SK-N-SH (cell line): ENCODE measurements around the gene LRRC27.

Experiments
- CHD2 ChIP-seq: fragments of 150-350 bp; IDR thresholded peaks from 2 replicates; pipeline ENCODE4 v1.6.1; 2018; ENCODE audit warnings: low read length; ENCODE audit not compliant: partially characterized antibody
- MAX ChIP-seq: IDR thresholded peaks from 2 replicates; pipeline ENCODE4 v1.4.0; 2012; ENCODE audit warnings: low read depth
- NRF1 ChIP-seq: IDR thresholded peaks from 2 replicates; pipeline ENCODE4 v1.6.1; 2012; ENCODE audit warnings: low read depth, mild to moderate bottlenecking, low read length
- POLR2AphosphoS5 ChIP-seq: IDR thresholded peaks from 2 replicates; pipeline ENCODE4 v1.6.1; 2012; ENCODE audit warnings: low read depth, low read length
- REST ChIP-seq: IDR thresholded peaks from 2 replicates; pipeline ENCODE4 v1.6.1; 2012; ENCODE audit warnings: mild to moderate bottlenecking, low read depth, low read length, moderate library complexity
- RXRA ChIP-seq: IDR thresholded peaks from 2 replicates; pipeline ENCODE4 v1.4.0; 2012; ENCODE audit warnings: low read depth, mild to moderate bottlenecking, borderline replicate concordance
- SIN3A ChIP-seq: IDR thresholded peaks from 2 replicates; pipeline ENCODE4 v1.6.1; 2012; ENCODE audit warnings: low read depth, mild to moderate bottlenecking, low read length, moderate library complexity, borderline replicate concordance
- TAF1 ChIP-seq: IDR thresholded peaks from 2 replicates; pipeline ENCODE4 v1.6.1; 2012; ENCODE audit warnings: low read depth, mild to moderate bottlenecking, low read length, moderate library complexity, borderline replicate concordance
- TCF12 ChIP-seq: IDR thresholded peaks from 2 replicates; pipeline ENCODE4 v1.4.0; 2012
- YY1 ChIP-seq: IDR thresholded peaks from 2 replicates; pipeline ENCODE4 v1.4.0; 2012; ENCODE audit warnings: low read depth, mild to moderate bottlenecking
- TF ChIP-seq, protein P1 (sequence below): fragments of 200-600 bp; sonication (generic); IDR thresholded peaks from 2 replicates; pipeline ENCODE4 v1.6.1; 2017; ENCODE audit warnings: antibody characterized with exemption, mild to moderate bottlenecking, moderate library complexity
- TF ChIP-seq, protein P2 (sequence below): IDR thresholded peaks from 2 replicates; pipeline ENCODE4 v1.4.0; 2012; ENCODE audit warnings: low read depth, borderline replicate concordance

- TF ChIP-seq, protein P1, sequence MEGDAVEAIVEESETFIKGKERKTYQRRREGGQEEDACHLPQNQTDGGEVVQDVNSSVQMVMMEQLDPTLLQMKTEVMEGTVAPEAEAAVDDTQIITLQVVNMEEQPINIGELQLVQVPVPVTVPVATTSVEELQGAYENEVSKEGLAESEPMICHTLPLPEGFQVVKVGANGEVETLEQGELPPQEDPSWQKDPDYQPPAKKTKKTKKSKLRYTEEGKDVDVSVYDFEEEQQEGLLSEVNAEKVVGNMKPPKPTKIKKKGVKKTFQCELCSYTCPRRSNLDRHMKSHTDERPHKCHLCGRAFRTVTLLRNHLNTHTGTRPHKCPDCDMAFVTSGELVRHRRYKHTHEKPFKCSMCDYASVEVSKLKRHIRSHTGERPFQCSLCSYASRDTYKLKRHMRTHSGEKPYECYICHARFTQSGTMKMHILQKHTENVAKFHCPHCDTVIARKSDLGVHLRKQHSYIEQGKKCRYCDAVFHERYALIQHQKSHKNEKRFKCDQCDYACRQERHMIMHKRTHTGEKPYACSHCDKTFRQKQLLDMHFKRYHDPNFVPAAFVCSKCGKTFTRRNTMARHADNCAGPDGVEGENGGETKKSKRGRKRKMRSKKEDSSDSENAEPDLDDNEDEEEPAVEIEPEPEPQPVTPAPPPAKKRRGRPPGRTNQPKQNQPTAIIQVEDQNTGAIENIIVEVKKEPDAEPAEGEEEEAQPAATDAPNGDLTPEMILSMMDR: no peak
- no peak for TF ChIP-seq YY1
- no peak for TF ChIP-seq TAF1
- no peak for TF ChIP-seq POLR2AphosphoS5
- TF ChIP-seq NRF1: no peak
- TF ChIP-seq CHD2: no peak
- TF ChIP-seq, protein P2, sequence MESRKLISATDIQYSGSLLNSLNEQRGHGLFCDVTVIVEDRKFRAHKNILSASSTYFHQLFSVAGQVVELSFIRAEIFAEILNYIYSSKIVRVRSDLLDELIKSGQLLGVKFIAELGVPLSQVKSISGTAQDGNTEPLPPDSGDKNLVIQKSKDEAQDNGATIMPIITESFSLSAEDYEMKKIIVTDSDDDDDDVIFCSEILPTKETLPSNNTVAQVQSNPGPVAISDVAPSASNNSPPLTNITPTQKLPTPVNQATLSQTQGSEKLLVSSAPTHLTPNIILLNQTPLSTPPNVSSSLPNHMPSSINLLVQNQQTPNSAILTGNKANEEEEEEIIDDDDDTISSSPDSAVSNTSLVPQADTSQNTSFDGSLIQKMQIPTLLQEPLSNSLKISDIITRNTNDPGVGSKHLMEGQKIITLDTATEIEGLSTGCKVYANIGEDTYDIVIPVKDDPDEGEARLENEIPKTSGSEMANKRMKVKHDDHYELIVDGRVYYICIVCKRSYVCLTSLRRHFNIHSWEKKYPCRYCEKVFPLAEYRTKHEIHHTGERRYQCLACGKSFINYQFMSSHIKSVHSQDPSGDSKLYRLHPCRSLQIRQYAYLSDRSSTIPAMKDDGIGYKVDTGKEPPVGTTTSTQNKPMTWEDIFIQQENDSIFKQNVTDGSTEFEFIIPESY: no peak
- TF ChIP-seq SIN3A: no peak
- no peak for TF ChIP-seq RXRA
- TF ChIP-seq MAX: no peak
- TF ChIP-seq TCF12: no peak
- TF ChIP-seq REST: no peak
Measured at GRCh38 chr10:132390170-132390920, 58.4 kb downstream of the LRRC27 start.
